Measurements from ENCODE around the gene NCSTN. TPM values are rescaled to one million over a fixed set of nuclear protein-coding genes. Genes with fewer than 3 reads are reported as not detected.

NCSTN gene
- total RNA-seq, 1 donor, result 77.3 TPM

- DNase-seq (ENCODE audit: low read depth in 2 of 3, low spot score in 2 of 3), result peak in 2 of 3 donors; percentile 31 to 56
Measured at GRCh38 chr1:160346958-160347357, 3.8 kb downstream of the NCSTN start.

- no peak for DNase-seq (ENCODE audit: low read depth in 2 of 3, low spot score in 2 of 3)
Measured at GRCh38 chr1:160351629-160352028, 8.4 kb downstream of the NCSTN start.

- DNase-seq (ENCODE audit: low read depth in 2 of 3, low spot score in 2 of 3), result no peak
Measured at GRCh38 chr1:160352555-160352954, 9.4 kb downstream of the NCSTN start.

- no peak for DNase-seq (ENCODE audit: low read depth in 2 of 3, low spot score in 2 of 3)
Measured at GRCh38 chr1:160353223-160353622, 10.0 kb downstream of the NCSTN start.

GRCh38 chr1:160354388-160354985, 11.3 kb downstream of the NCSTN start:
- peak in 2 of 3 donors; percentile 36 to 57 for DNase-seq (ENCODE audit: low read depth in 2 of 3, low spot score in 2 of 3)

GRCh38 chr1:160357286-160358002, 14.3 kb downstream of the NCSTN start:
- no peak for DNase-seq (ENCODE audit: low read depth in 2 of 3, low spot score in 2 of 3)

- no peak for DNase-seq (ENCODE audit: low read depth in 2 of 3, low spot score in 2 of 3)
Measured at GRCh38 chr1:160358073-160358472, 14.9 kb downstream of the NCSTN start.

- no peak for DNase-seq (ENCODE audit: low read depth in 2 of 3, low spot score in 2 of 3)
Measured at GRCh38 chr1:160359559-160360226, 16.5 kb downstream of the NCSTN start.

- DNase-seq (ENCODE audit: low read depth in 2 of 3, low spot score in 2 of 3), result no peak
Measured at GRCh38 chr1:160360227-160360695, 17.1 kb downstream of the NCSTN start.

GRCh38 chr1:160361199-160361598, 18.0 kb downstream of the NCSTN start:
- DNase-seq (ENCODE audit: low read depth in 2 of 3, low spot score in 2 of 3), result no peak

GRCh38 chr1:160361814-160362167, 18.6 kb downstream of the NCSTN start:
- DNase-seq (ENCODE audit: low read depth in 2 of 3, low spot score in 2 of 3), result no peak

GRCh38 chr1:160362168-160362957, 19.2 kb downstream of the NCSTN start:
- DNase-seq (ENCODE audit: low read depth in 2 of 3, low spot score in 2 of 3), result no peak

GRCh38 chr1:160363010-160363409, 19.8 kb downstream of the NCSTN start:
- DNase-seq (ENCODE audit: low read depth in 2 of 3, low spot score in 2 of 3), result no peak

GRCh38 chr1:160363951-160364735, 21.0 kb downstream of the NCSTN start:
- DNase-seq (ENCODE audit: low read depth in 2 of 3, low spot score in 2 of 3), result no peak

- no peak for DNase-seq (ENCODE audit: low read depth in 2 of 3, low spot score in 2 of 3)
Measured at GRCh38 chr1:160365325-160365724, 22.1 kb downstream of the NCSTN start.

GRCh38 chr1:160366731-160367515, 23.7 kb downstream of the NCSTN start, which contains the start of gene NHLH1:
Gene NHLH1 (plus strand): TSS chr1:160367071. CDS start chr1:160370732, 3,661 bp downstream.
- no peak for DNase-seq (ENCODE audit: low read depth in 2 of 3, low spot score in 2 of 3)

GRCh38 chr1:160367516-160367900, 24.3 kb downstream of the NCSTN start:
- DNase-seq (ENCODE audit: low read depth in 2 of 3, low spot score in 2 of 3), result no peak

GRCh38 chr1:160367934-160368923, 25.0 kb downstream of the NCSTN start:
- DNase-seq (ENCODE audit: low read depth in 2 of 3, low spot score in 2 of 3), result peak in 2 of 3 donors; percentile 54 to 84
